ENCODE data around the gene PTP4A2. TPM values are rescaled to one million over a fixed set of nuclear protein-coding genes. Genes with fewer than 3 reads are reported as not detected.

Gene PTP4A2
- total and polyA plus RNA-seq, 2 of the 8 experiments (the other 6 are each of a cell fraction or from before 2014, with no cell fraction given): 87.4 to 214 TPM

- Histone ChIP-seq H3K23me2 (ENCODE audit: low read depth, low read length) (peaks cover 9% of the 10 kb centered on the region; the same call in 1 of the 2 replicates), H3K4me3 (ENCODE audit: extremely low read depth in 1 of 4, insufficient read depth in 2 of 4, low read depth in 3 of 4, low read length in 4 of 4) (no peak overlapping the region), H2BK20ac (ENCODE audit: low read length) (peak overlapping the region; percentile 86; the same call in 1 of the 2 replicates), H3K9me3 (ENCODE audit: insufficient read depth in 2 of 2, low read depth in 1 of 2, low read length in 1 of 2) (no peaks in the 10 kb centered on the region; a peak in 1 of 4 replicates), H3K14ac (ENCODE audit: insufficient read length) (no peak overlapping the region), H3K18ac (ENCODE audit: extremely low read depth, low read length) (peak overlapping the region; percentile 15; the same call in 1 of the 2 replicates), H3K4ac (replicated peaks; ENCODE audit: insufficient read length, low read depth, low read length) (no peak overlapping the region), H3K79me1 (ENCODE audit: low read depth, low read length) (peaks cover 3% of the 10 kb centered on the region; the same call in 1 of the 2 replicates), H3K23ac (ENCODE audit: insufficient read length) (no peak overlapping the region), H3K4me2 (ENCODE audit: insufficient read depth in 1 of 2, low read depth in 2 of 2, low read length in 2 of 2) (no peak overlapping the region), H2BK15ac (ENCODE audit: low read length) (peak overlapping the region; percentile 98), H3K27ac (ENCODE audit: low read depth, low read length) (no peak overlapping the region), H4K20me1 (replicated peaks in 1 of 2; ENCODE audit: control insufficient read depth in 1 of 2, insufficient read depth in 2 of 2, low read length in 2 of 2) (peaks cover 2 to 8% of the 10 kb centered on the region in 2 experiments), H2BK120ac (replicated peaks; ENCODE audit: low read depth, low read length) (no peak overlapping the region), H4K8ac (ENCODE audit: extremely low read depth, insufficient read depth, low read length) (no peak overlapping the region), H3K4me1 (replicated peaks in 1 of 4; ENCODE audit: control insufficient read depth in 3 of 4, insufficient read depth in 4 of 4, low read length in 3 of 4) (peaks cover 7 to 16% (median 9%) of the 10 kb centered on the region in 4 experiments; a peak in 6 of 7 replicates), H2AFZ (ENCODE audit: low read length) (peak overlapping the region; percentile 61; the same call in 1 of the 2 replicates), H3K27me3 (replicated peaks in 1 of 4; ENCODE audit: control insufficient read depth in 3 of 4, extremely low read depth in 1 of 4, insufficient read depth in 3 of 4, low read length in 3 of 4) (peaks cover 0 to 6% (median 0%) of the 10 kb centered on the region in 4 experiments; a peak in 2 of 7 replicates), H3K79me2 (ENCODE audit: control insufficient read depth in 1 of 2, insufficient read depth in 2 of 2, low read length in 2 of 2) (peaks cover 18 to 29% of the 10 kb centered on the region in 2 experiments), H2BK5ac (ENCODE audit: low read depth, low read length) (no peak overlapping the region; the same call in 1 of the 2 replicates), H3K36me3 (ENCODE audit: control insufficient read depth in 2 of 4, insufficient read depth in 4 of 4, low read length in 3 of 4) (no peaks in the 10 kb centered on the region), H2AK5ac (ENCODE audit: low read depth, low read length) (peak overlapping the region; percentile 77; the same call in 1 of the 2 replicates), H4K91ac (replicated peaks; ENCODE audit: insufficient read length, low read length) (peak overlapping the region; percentile 34), H4K5ac (ENCODE audit: insufficient read length, low read depth, low read length) (no peak overlapping the region), H3K9ac (replicated peaks in 1 of 4; ENCODE audit: extremely low read depth in 1 of 4, low read depth in 3 of 4, low read length in 3 of 4) (no peak overlapping the region; a peak in 1 of 7 replicates), H3K56ac (replicated peaks; ENCODE audit: insufficient read length, low read depth, low read length) (no peak overlapping the region), H2BK12ac (ENCODE audit: low read depth, low read length) (peak overlapping the region; percentile 53)
- DNase-seq (ENCODE audit: low read depth in 1 of 2, low spot score in 2 of 2): peak in 1 of 2 experiments; percentile 47
- no peak for FAIRE-seq
- ChIA-PET CTCF (ENCODE audit: partially characterized antibody) (interaction anchor here (0.6 to 3.3 kb wide), 9 partner anchors 9 to 405 kb away, joined by 3 to 27 read pairs (median 4); partner anchors contain the start of gene SPOCD1), POLR2A (ENCODE audit: partially characterized antibody) (interaction anchor here (1.2 to 2.4 kb wide), 5 partner anchors 13 to 80 kb away, joined by 3 to 15 read pairs (median 7); no protein-coding TSS in a partner anchor)
- WGBS, 2 experiments (ENCODE audit: extremely low coverage in 1 of 2, insufficient coverage in 1 of 2, insufficient read length in 1 of 2, insufficient replicate concordance in 2 of 2, low coverage in 1 of 2, low lambda C conversion rate in 2 of 2, missing lambda C conversion rate in 1 of 2): 89% methylated on average over 16 of the region's 16 CpGs; no CpG with 5 or more reads in 1 of the 2 experiments
These were observed 1.5 kb upstream of the PTP4A2 start for GRCh38 chr1:31939484-31940329.
